CD4-positive, alpha-beta T cell treated with Interleukin-21 for 1 hour (primary cell): ENCODE data around the gene MMP28.

Source experiments
- DNase-seq: peaks from one replicate; pipeline ENCODE4 v3.0.0-alpha.2; 2020

MMP28 gene

GRCh38 chr17:35716897-35717465 is 78.5 kb downstream of the MMP28 start:
- DNase-seq = no peak

GRCh38 chr17:35716173-35716572 is 79.3 kb downstream of the MMP28 start:
- no peak for DNase-seq
